Activated CD8-positive, alpha-beta memory T cell treated with anti-CD3 and anti-CD28 coated beads, Interleukin-2, amount 50 U/mL, for 4 hours (primary cell): ENCODE data around the gene SEMA5A.

ENCODE experiments used
- DNase-seq: peaks from one replicate; pipeline ENCODE4 v3.0.0-alpha.2; 2020

The SEMA5A gene

DNA sequence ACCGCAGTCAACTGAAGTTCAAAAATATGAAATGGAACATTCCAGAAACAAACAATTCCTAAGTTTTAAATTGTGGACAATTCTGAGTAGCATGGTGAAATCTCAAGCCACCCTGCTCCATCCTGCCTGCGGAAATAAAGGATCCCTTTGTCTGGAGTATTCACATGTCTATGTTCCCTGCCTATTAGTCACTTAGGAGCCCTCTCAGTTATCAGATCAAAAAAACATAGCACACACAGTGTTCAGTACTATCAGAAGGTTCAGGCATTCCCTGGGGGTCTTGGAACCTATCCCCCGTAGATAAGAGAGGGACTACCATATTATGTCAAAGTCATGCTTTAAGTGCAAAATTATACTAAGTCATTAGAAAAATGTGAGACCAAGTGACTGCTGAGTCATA, 300.8 kb downstream of the SEMA5A start:
- no peak for DNase-seq

DNA sequence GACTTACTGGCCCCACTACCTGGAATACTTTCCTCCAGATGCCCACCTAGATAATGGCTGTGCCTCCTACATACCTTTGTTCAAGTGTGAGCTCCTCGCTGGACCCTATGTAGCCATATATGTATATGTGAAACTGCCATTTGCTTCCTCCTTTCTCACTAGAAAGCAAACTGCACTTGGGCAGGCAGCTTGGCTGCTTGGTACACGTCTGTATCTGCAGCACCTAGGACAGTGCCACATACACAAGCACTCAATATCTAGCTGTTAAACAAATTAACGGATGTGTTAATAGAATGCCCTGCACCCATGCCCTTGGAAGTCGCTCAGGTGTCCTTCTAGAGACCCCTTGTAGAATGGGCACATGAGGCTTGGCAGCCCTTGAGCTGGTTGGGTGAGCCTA, 301.5 kb downstream of the SEMA5A start:
- no peak for DNase-seq

DNA sequence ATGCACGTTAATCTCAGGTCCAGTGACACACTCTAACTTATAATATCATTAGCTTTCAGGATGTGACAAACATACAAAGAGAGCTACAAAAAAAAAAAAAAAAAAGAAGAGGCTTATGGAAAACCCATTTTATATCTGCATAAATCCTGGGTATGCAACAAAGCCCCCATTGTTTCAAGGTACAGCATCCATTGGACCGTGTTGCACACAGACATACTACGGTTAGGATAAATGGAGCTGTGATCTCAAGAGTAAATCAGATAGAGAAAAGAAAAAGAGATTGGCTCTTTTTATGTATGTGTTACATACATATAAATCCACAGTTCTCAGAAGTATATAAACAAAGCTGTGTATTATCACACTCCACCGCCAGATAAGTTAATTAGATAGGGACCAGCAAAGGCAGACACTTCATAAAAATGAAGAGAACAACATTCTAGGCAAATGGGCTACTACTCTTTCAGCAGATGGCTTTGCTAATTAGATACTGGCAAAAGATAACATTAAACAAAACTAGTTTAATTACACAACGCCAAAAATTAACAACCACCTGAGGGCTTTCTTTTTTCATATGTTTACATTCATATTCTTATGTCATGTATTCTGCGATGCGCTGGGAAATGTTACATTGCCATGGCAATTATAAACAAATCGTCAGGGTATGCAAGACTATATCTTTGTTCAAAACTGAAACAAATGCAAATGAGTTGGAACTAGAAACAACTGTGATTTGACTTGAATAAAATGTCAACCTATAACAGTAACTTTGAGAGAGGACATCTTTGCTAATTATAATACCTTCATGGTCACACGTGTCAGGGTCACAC, 304.2 kb downstream of the SEMA5A start:
- no peak for DNase-seq

DNA sequence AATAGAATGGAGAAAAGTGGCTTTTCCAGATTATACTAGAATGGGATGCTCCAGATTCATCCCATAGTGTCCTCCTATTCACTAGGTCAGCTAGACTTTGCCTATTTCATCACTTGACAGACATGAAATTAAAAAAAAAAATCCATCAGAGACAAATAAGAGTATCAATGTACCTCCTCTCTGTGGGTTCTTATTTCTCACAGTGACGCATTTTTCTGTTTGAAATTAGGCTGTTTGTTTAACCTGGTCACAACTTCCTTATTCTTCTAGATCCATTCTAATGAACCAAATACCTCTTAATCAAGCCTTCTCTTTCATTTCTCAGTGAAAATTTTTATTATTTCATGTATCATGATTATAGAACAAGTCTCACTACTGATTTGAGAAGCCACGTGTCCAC, 305.4 kb downstream of the SEMA5A start:
- no peak for DNase-seq

DNA sequence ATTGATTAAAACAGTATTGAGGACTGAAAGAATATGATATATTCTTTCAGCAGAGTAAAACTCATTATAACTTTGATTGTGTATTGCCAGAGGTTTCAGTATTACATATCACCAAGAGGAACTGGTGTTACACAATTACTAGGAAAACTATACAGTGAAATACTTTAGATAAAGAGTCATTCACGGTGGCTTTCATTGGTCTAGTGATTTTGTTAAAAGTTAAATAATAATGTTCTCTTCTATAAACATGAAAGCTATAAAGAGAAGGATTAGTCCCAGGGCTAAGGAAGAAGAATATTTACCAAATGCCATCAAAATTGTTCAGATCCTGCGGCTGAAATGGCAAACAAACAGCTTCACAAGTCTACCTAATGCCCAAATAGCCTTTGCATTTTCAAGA, 306.2 kb downstream of the SEMA5A start:
- no peak for DNase-seq

DNA sequence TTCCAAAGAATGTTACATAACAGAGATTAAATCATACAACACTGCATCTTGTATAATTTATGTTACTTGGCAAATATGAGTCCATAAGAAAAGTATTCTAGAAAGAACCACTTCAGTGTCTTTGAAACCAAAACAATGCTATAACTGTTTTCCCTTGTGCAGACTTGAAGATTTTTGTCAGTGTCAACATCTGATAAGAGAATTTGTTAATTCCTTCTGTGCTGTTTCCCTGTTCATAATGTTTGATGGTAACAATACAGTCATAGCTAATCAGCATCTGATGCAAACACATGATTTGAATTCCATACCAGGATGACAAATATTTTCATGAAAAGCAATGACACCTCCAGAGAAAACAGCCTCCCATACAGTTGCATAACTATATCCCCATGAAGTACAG, 306.8 kb downstream of the SEMA5A start:
- DNase-seq = no peak

DNA sequence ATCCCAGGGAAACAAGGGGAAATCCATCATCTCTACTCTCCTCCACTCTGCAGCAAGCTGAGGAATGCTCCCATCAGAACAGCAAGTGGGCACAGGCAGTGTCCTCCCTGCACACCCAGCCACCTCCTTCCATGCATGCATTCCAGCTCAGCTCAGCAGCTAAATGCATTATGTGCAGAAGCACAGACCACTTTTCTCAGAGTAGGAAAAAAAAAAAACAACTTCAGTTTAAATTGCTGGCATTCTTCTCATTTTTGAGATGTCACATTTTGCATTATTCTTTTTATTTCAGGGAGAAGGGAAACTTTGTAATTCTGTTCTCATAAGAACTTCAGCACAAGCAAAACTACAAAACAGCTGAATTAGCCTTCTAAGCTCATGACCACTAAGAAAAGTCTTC, 312.2 kb downstream of the SEMA5A start:
- DNase-seq = no peak

DNA sequence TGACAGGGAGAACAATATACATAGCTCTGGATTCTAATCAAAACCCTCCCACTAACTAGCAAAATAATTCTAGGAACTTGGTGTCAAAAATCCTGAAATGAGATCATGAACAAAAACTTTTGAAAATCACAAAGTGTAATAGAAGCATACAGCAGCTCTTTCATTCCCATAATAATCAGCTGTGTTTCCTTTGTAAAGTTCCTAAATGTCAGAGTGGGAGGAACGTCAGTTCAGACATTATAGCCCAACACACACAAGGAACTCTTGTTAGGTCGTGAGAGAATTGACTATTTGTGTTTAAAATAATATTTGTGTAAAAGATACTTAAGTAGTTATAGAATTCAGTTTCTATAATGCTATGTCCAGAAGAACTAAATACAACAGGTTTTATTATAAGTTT, 312.8 kb downstream of the SEMA5A start:
- DNase-seq = no peak

DNA sequence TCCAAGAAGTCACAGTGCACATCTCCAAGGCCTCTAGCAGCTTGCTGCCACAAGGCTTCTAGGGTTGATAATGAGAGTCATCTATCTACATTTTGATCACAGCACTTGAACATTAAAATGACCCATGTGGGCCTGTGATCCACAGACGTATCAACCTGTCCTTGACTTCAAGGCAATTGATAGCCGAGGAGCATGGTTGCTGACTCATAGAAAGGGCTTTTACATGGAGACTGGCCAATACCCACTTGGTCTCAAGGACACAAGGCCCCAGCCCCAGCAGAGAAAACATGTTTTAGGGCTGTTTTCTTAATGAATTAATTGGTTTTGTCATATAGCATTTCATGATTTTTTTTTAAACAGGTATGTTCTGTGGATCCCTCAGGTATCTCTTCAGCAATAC, 314.0 kb downstream of the SEMA5A start:
- no peak for DNase-seq

DNA sequence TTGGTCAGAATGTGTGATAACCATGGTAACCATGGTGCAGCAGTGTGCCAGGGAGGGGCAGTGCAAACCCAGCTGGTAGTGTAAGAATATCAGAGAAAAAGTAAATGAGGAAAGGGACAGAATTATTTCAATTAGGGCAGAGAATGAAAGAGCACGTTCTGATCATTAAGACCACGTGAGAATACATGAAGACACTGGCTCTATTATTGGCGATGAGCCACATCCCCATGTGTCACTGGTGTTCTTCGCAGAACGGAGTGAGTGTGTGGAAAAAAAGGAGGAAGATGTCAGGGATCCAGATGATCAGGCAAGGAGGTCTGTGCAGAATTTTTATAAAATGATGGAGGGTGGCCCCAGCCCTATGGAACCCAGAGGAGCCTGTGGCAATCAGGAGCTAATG, 315.5 kb downstream of the SEMA5A start:
- no peak for DNase-seq

DNA sequence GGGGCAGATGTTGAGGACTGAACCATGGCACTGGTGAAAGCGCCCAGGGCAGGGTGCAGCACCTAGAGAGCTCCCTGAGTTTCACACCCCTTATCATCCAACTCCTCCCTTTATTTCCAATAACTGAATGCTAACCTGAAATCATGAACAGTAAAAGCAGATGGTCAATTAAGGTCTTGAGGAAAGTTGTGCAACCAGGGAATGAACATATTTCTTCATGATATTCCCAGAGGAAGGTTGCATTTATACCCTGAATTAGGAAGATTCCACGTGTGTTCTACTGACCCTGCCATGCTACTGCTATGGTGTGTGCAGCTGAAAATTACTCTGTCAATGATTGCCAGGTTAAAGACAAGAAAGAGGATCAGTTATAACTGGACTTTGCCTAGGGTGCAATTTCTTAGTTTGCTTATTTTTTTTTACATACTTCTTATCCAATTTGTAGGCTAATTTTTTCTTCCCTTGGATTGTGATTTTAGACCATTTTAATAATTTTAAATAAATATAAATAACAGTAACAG, 319.8 kb downstream of the SEMA5A start:
- DNase-seq = no peak

DNA sequence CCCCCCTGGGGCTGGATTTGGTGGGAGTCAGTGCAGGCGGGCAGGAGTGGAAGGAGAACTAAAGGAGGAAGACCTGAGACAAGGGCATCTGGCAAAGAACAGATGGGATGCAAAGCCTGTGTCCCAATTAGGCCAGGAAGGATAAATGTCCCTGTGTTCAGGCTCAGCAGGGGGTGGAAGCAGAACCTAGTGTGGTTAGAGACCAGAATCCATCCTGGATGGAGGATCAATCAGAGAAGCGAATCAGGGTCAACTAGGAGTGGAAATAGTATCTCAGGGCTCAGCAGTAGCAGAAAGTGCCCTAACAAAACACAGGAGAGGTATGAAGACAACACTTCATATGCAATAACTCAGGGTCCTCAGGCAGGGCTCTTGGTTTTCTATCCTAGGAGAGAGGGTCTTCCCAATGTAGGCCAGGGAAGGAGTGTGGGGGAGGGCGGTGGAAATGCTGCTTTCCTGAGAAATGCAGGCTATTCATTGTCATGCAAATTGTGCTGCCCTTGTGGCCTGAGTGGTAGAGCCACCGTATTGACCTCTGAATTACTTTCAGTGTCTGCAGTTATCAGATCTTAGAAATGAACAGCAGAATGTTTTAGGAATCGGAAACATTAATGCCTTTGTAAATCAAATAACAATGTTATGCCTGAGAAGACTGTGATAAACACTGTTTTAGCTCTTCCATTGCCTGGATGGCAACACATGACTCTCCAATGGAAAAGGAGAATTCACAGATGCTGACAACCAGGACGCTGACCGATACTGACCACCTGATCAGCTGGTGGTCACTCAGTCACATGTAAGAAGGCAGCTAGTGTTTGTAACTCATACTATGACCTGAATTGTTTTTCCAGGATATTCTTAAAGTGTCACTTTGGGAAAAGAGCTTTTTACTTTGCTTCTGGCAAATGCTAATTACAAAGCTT, 323.6 kb downstream of the SEMA5A start:
- no peak for DNase-seq

DNA sequence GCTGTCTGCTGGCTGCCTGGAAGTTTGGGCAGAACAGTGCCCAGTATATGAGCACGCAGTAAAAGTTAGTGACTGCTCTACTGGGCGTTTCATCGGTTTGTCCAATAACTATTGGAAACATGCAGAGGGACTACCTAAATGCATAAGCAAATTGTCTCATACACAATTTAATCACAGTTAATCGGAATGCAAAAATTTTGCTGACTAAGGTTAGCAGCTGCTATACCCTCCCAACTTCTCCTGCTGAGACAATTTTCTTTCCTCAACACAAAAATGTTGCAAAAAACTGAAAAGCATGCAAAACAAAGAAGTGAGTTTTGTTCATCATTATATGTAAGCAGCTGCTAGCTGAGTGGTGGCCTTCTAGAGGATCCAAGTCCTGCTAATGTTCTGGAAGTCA, 327.5 kb downstream of the SEMA5A start:
- no peak for DNase-seq

DNA sequence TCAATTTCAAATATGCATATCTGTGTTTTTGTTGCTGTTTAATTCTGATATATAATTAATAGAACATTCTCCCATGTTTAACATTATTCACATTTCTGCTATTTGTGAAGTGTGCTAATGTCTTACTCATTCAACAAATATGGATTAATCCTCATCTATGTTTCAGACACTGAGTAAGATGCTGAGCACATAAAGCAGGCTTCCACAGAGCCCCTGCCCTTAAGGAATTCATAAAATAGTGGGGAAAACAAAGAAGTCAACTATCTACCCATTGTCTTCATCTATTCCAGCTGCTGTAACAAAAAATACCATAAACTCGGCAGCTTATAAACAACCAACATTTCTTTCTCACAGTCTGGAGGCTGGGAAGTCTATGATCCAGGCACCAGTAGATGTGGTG, 333.3 kb downstream of the SEMA5A start:
- no peak for DNase-seq

DNA sequence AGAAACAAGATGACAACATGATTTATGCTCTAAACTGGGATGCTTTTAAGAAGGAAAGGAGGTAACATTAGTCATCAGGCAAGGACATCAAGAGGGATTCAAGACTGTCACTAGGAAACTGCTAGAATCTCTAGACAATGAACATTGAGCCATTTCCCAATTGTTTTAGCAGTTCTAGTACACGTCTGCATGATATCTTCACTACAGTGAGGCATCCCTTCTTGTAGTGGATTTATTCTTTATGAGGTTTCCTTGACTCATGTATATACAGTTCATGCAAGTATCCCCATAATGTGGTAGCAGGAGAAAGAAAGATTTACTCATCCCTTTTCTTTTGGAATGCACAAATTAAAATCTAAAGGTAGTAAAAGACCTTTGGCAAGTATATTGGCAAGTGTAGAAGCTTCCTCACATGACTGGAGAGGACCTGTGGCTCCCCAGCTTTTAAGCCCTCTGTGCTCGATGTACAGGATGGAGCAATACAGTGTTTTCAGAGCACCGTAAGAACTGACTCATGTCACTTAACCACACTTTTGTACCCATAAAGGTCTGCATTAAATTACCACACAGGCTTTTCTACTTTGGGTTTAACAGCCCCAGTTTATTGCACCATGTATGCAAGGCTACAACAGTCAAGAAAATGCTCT, 335.9 kb downstream of the SEMA5A start:
- no peak for DNase-seq

DNA sequence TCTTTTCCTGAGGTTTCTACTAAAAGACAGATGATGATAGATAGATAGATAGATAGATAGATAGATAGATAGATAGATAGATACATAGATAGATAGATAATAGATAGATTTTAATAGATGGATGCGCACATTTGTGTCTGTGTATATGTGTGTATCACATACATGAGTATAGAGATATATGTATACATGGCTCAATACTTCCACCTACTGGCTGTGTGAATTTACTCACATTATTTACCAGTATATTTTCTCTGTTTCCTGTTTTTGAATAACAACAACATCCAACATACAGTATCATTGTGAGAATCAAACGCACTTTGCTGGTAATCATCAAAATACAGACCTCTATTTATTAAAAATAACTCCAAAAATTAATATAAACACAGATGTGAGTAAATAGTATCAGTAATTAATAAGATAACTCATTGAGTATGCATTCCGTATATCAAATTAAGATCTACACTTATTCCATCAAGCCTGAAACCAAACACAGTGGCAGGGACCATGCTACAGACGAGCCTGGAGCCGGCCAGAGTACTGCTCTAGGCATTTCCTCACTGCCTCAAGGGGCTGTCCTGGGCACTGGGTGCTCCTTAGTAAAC, 338.0 kb downstream of the SEMA5A start:
- DNase-seq = no peak

DNA sequence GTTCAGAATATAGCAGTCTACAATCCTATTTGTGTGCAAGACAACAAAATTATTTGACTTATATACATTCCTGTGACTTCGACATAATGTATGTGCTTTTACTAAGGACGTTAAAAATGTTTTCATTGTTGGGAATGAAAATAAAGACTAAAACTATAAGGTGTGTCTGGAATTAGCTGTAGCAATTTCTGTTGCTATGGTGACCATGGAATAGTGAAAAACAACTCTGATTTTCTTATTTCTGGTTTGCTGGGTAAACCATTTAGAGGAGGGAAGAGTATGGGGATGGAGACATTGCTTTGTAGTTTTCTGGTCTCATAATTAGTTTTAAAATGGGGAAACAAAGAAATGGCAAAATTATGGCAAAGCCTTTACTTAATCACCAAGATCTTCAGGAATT, 343.2 kb downstream of the SEMA5A start:
- no peak for DNase-seq

DNA sequence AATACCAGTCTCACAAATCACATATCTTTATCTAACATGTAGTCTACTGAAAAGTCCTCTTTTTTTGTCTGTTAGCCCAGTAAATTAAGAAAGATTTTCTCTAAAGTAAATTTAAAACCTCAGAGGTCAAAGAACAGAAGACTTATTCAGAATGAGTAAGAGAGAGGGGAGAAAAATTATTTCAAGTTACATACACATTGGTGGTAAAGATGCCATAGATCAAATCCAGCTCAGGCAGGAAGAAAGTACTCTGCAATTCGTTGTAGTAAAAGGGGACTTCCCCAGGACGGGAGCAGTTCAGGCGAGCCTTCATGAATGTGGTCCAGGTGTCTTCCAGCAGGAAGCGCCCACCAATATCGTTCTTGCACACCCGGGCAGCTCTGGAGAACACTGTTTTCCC, 344.1 kb downstream of the SEMA5A start:
- DNase-seq = no peak

DNA sequence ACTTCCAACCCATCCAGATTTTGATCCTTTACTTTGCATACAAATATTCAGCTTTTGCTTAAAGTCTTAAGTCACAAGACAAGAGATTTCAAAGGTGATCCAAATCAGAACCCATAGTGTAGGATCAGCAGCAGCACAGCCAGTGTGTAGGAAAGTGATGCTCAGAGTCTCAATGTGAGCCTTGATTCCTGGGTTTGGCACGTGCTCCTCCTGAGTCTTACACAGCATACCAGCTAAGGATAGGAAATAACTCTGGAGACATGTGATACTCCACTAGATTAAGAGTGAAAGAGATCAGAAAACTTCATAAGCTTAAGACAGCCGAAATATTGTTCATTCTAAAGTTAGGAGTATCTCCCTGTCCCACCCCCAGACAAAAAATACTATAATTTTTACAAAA, 344.9 kb downstream of the SEMA5A start:
- DNase-seq = no peak

DNA sequence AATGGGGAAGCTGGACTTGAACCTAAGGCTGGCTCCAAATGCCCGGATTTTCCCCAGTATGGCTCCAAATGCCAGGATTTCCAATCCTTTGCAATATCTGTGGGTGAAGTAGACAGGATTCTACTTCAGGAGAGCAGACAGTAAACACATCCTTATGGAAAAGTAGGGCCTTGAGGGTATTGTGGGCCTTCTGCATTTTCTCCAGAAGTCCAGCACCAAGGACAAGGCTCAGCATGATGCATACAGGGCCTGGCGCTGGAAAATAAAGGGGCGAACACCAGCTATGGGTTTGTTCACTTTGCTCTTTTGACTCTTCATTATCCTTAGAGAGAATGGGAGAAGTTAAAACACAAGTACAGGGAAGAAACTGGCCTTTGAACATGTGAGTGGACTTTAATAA, 347.5 kb downstream of the SEMA5A start:
- DNase-seq = no peak

DNA sequence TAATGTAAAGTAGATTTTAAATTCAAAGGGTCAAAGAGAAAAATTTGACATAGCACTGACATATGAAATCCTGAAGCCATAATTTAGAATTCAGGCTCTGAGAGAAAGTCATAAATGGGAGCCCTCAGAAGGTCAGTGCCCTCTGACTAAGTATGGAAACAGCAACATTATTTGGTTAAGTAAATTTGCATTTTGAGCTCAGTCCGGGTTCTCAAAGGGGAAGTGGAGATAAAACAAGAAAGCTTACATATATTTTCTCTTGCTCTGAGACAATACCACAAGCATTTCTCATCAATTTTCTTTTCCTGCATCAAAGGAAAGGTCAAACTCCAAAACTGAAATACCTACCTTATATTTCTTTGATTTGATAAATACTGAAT, 348.0 kb downstream of the SEMA5A start:
- DNase-seq = no peak

DNA sequence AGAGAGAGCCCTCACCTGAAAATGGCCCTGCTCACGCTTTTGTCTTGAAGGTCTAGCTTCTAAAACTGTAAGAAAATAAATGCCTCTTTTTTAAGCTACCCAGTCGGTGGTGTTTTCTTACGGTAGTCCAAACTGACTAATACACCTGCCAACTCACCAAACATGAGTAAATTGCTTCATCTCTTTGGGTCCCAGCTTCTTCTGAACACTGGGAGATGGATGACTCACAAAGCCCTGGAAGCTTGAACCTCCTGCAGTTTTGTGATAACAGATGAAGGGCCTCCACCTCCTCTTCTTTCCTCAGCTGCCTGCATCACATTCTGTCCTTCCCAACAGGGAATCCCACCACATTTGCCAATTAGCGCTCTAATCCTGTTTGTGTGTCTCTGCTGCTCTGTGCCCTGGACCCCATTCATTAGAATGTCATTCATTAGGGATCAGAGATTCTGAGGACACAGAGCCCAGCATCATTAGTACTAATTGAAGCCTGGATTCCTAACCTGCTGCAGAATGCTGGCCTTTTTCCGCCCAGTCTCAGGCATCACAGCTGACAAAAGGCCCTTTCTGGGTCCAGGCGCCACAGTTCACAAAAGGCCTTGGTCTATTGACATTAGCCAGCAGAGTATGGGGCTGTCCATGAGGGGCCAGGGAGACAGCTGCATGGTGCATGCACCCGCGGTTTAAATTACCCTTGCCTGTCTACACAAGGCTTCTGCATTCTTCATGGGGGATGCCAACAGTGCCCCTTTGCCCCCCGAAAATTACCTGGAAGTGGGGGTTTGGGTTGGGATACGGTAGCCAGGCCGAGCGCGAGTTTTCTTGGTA, 349.3 kb downstream of the SEMA5A start:
- DNase-seq = no peak
